HepG2 (cell line): Measurements from ENCODE around the gene HIC1.
A peak's percentile ranks its signal among the peaks of the same experiment; 100 is the strongest.

Experiments used
- ATF7-NPFF ChIP-seq: sonication (generic); formaldehyde crosslinking; IDR thresholded peaks from 2 replicates; pipeline ENCODE4 v1.8.1; 2023; ENCODE audit warnings: mild to moderate bottlenecking, low read depth, missing genetic modification reagents, moderate library complexity
- GATAD2A ChIP-seq: IDR thresholded peaks from 2 replicates; pipeline ENCODE4 v1.6.1; 2016
- IRF9 ChIP-seq: sonication (generic); formaldehyde crosslinking; IDR thresholded peaks from 2 replicates; pipeline ENCODE4 v1.8.0; 2022; ENCODE audit warnings: missing genetic modification reagents, mild to moderate bottlenecking, borderline replicate concordance
- NBN ChIP-seq: fragments of 450-650 bp; conservative IDR thresholded peaks from 2 replicates; pipeline ENCODE4 v1.6.1; 2017
- YY1 ChIP-seq: IDR thresholded peaks from 2 replicates; pipeline ENCODE4 v1.6.1; 2011; ENCODE audit warnings: low read length, low read depth, moderate library complexity, mild to moderate bottlenecking; ENCODE audit not compliant: insufficient read depth, insufficient replicate concordance
- ZNF510 ChIP-seq: sonication (generic); formaldehyde crosslinking; IDR thresholded peaks from 2 replicates; pipeline ENCODE4 v1.4.0; 2020; ENCODE audit warnings: low read depth, mild to moderate bottlenecking, missing genetic modification reagents

- TF ChIP-seq IRF9 (CRISPR knock-in tag) (no peak), YY1 (peak; percentile 21), NBN (no peak), GATAD2A (peak; percentile 62), ATF7-NPFF (0 out of 2 replicates have a peak, but pooled peaks have one; percentile 34), ZNF510 (CRISPR knock-in tag) (no peak)
Observed at GRCh38 chr17:2094891-2095535, 40.1 kb downstream of the HIC1 start.
